GM12878 (cell line): ENCODE measurements around the gene TRIM69. TPM values are rescaled to one million over a fixed set of nuclear protein-coding genes. Genes with fewer than 3 reads are reported as not detected.

ENCODE experiments used
- ATAC-seq: fragments of 200-7000 bp; cut with Tn5 transposase; 3 replicates; pipeline ENCODE4 v1.9.1; 2020; ENCODE audit warnings: mild to moderate bottlenecking, moderate library complexity
- BruUV-seq: library from RNA; stranded (reverse); fragments of 400-500 nt; replicated peaks from 2 replicates; lab custom pipeline; 2021; lab: Mats Ljungman, UMichigan
- CTCF ChIA-PET: fragments of 300-600 bp; sonication (Branson Sonifier 250); formaldehyde crosslinking; extraction: SDS; loops from one replicate; lab custom pipeline; 2021; ENCODE audit warnings: inconsistent platforms; lab: Yijun Ruan, JAX
- POLR2A ChIA-PET: fragments of 350-600 bp; formaldehyde crosslinking; extraction: SDS; loops from one replicate; lab custom pipeline; 2021; ENCODE audit warnings: inconsistent platforms; lab: Charles Lee
- RAD21 ChIA-PET: fragments of 300-600 bp; sonication (Branson Sonifier 250); formaldehyde crosslinking; loops from one replicate; lab custom pipeline; 2023; ENCODE audit warnings: antibody characterized with exemption; ENCODE audit not compliant: unreplicated experiment; lab: Charles Lee
- SMC1A ChIA-PET: fragments of 300-600 bp; sonication (Branson Sonifier 250); formaldehyde crosslinking; loops from one replicate; lab custom pipeline; 2023; ENCODE audit not compliant: unreplicated experiment, uncharacterized antibody; lab: Charles Lee
- DNase-seq: peaks from one replicate; pipeline ENCODE4 v3.0.0-alpha.2; 2011; ENCODE audit warnings: low read depth, low spot score
- FAIRE-seq: peaks from 3 replicates; lab custom pipeline; 2011; peaks lifted over from hg19 to GRCh38; lab: Jason Lieb, UNC
- H2AFZ ChIP-seq: 2 replicates; pipeline ENCODE4 v1.6.0; 2011; ENCODE audit warnings: low read depth, low read length, control low read depth; ENCODE audit not compliant: control insufficient read depth
- H3K27ac ChIP-seq: 2 replicates; pipeline ENCODE4 v1.5.1; 2011; ENCODE audit warnings: control low read depth; ENCODE audit not compliant: control insufficient read depth, insufficient read depth
- H3K27me3 ChIP-seq, 2 experiments: replicated peaks in 1 of 2; 2 replicates each; pipeline versions ENCODE4 v1.6.0 to v1.6.1; 2011; ENCODE audit warnings: low read length in 1 of 2; ENCODE audit not compliant: control insufficient read depth in 2 of 2, insufficient read depth in 2 of 2
- H3K36me3 ChIP-seq, 2 experiments: 2 replicates each; pipeline ENCODE4 v1.5.1; 2011; ENCODE audit warnings: low read length in 1 of 2; ENCODE audit not compliant: control insufficient read depth in 2 of 2, insufficient read depth in 2 of 2
- H3K4me1 ChIP-seq: 2 replicates; pipeline ENCODE4 v1.6.1; 2011; ENCODE audit warnings: mild to moderate bottlenecking, low read length, moderate library complexity, mixed read lengths; ENCODE audit not compliant: control insufficient read depth, insufficient read depth
- H3K4me2 ChIP-seq: 2 replicates; pipeline ENCODE4 v1.6.0; 2011; ENCODE audit warnings: control low read depth; ENCODE audit not compliant: control insufficient read depth, insufficient read depth
- H3K4me3 ChIP-seq: fragments of 200-600 bp; sonication (generic); 2 replicates; pipeline ENCODE4 v1.5.1; 2016
- H3K79me2 ChIP-seq: 2 replicates; pipeline ENCODE4 v1.6.0; 2011; ENCODE audit warnings: low read length; ENCODE audit not compliant: control insufficient read depth, insufficient read depth
- H3K9ac ChIP-seq: 2 replicates; pipeline ENCODE4 v1.8.0; 2011; ENCODE audit warnings: low read length, control low read depth, mixed read lengths; ENCODE audit not compliant: control insufficient read depth, insufficient read depth
- H3K9me3 ChIP-seq: replicated peaks from 3 replicates; pipeline ENCODE4 v1.5.1; 2011; ENCODE audit warnings: mild to moderate bottlenecking, low read length; ENCODE audit not compliant: control insufficient read depth, insufficient read depth
- H4K20me1 ChIP-seq: 2 replicates; pipeline ENCODE4 v1.6.0; 2011; ENCODE audit not compliant: control insufficient read depth, insufficient read depth
- ATF7 ChIP-seq: fragments of 450-650 bp; IDR thresholded peaks from 2 replicates; pipeline ENCODE4 v1.6.1; 2016; ENCODE audit warnings: low read depth, mild to moderate bottlenecking
- BHLHE40 ChIP-seq, 2 experiments: fragments of 450-650 bp in 1 of 2; IDR thresholded peaks; 2 replicates each; pipeline ENCODE4 v1.6.1; 2011 to 2017; ENCODE audit warnings: low read depth in 2 of 2, borderline replicate concordance in 1 of 2, improper control_type of control experiment in 1 of 2, low read length in 1 of 2, mild to moderate bottlenecking in 1 of 2
- CHD1 ChIP-seq: IDR thresholded peaks from 2 replicates; pipeline ENCODE4 v1.6.1; 2012; ENCODE audit warnings: low read depth, low read length, improper control_type of control experiment
- ESRRA ChIP-seq: IDR thresholded peaks from 2 replicates; pipeline ENCODE4 v1.6.1; 2012; ENCODE audit warnings: mild to moderate bottlenecking, low read length, improper control_type of control experiment
- HDAC2 ChIP-seq: fragments of 200-600 bp; sonication (generic); IDR thresholded peaks from 2 replicates; pipeline ENCODE4 v1.6.1; 2017
- MYB ChIP-seq: fragments of 150-350 bp; IDR thresholded peaks from 2 replicates; pipeline ENCODE4 v1.6.1; 2014; ENCODE audit warnings: mild to moderate bottlenecking, low read depth, low read length, borderline replicate concordance
- NFXL1 ChIP-seq: fragments of 450-650 bp; IDR thresholded peaks from 2 replicates; pipeline ENCODE4 v1.6.1; 2017; ENCODE audit warnings: antibody characterized with exemption, mild to moderate bottlenecking, borderline replicate concordance
- SP1 ChIP-seq: IDR thresholded peaks from one replicate; pipeline ENCODE4 v1.6.1; 2011; ENCODE audit warnings: low read depth, low read length
- ZNF622 ChIP-seq: fragments of 450-650 bp; IDR thresholded peaks from 2 replicates; pipeline ENCODE4 v1.6.1; 2017; ENCODE audit warnings: mild to moderate bottlenecking, inconsistent platforms
- WGBS: methylation state at CpG from one replicate; pipeline ENCODE4 v1.1.6; 2016; ENCODE audit warnings: low lambda C conversion rate; ENCODE audit not compliant: insufficient replicate concordance, insufficient coverage; ENCODE audit errors: missing lambda C conversion rate; 5-methylcytosine and 5-hydroxymethylcytosine counted together
- in situ Hi-C: fragments of 300-500 bp; cut with MboI; formaldehyde crosslinking; loops from 9 replicates; pipeline ENCODE4 v1.14.3; 2018; ENCODE audit warnings: mixed read lengths
- intact Hi-C: fragments of 100-400 bp; cut with micrococcal nuclease; formaldehyde crosslinking; loops from one replicate; pipeline ENCODE4 v1.14.2; 2022; ENCODE audit not compliant: unreplicated experiment
- polyA plus RNA-seq, 11 experiments: library from polyadenylated mRNA; depleted of rRNA in 4 of 11; unstranded in 6 of 11; stranded (reverse) in 5 of 11; fragments of >200 nt; fragmentation: Nextera tagmentation in 4 of 11; fragmentation: Illumina TruSeq in 1 of 11; extraction: Ambion mirVana in 4 of 11; extraction: Trizol in 1 of 11; gene quantifications; 1 replicate in 1 of 11; 2 replicates in 10 of 11; pipeline versions ENCODE4 v1.2.1 to v1.2.3, GENCODE V29; 2011 to 2016; ENCODE audit warnings: inconsistent platforms in 2 of 11, missing spikeins in 2 of 11, low read depth in 1 of 11
- total RNA-seq, 4 experiments: library from RNA; depleted of rRNA in 3 of 4; stranded (reverse); fragments of >200 nt in 3 of 4; fragmentation: Illumina TruSeq in 1 of 4; extraction: Trizol in 1 of 4; gene quantifications; 2 replicates each; pipeline versions ENCODE4 v1.2.1 to v1.2.3, GENCODE V29; 2013 to 2021
- TF ChIP-seq, protein P1 (sequence below): fragments of 450-650 bp; IDR thresholded peaks from 2 replicates; pipeline ENCODE4 v1.6.1; 2017; ENCODE audit warnings: low read depth, mild to moderate bottlenecking, moderate library complexity
- TF ChIP-seq, protein P2 (sequence below): fragments of 450-650 bp; IDR thresholded peaks from 2 replicates; pipeline ENCODE4 v1.6.1; 2014; ENCODE audit warnings: mild to moderate bottlenecking

The TRIM69 gene
- total and polyA plus RNA-seq, 10 of the 15 experiments (the other 5 are each of a cell fraction or from before 2014, with no cell fraction given): 11.2 to 52.7 (median 37.8) TPM

DNA sequence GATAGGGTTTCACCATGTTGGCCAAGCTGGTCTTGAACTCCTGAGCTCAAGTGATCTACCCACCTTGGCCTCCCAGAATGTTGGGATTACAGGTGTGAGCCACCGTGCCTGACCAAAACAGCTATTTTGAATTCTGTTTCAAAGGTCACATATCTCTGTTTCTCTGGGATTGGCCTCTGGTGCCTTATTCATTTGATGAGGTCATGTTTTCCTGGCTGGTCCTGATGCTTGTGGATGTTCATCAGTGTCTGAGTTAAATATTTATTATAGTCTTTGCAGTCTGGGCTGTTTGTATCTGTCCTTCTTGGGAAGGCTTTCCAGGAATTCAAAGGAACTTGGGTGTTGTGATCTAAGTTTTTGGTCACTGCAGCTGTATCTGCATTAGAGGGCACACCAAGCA, 30.3 kb upstream of the TRIM69 start:
- no peaks in the 10 kb centered on the region for H4K20me1 ChIP-seq
- H2AFZ ChIP-seq: no peak overlapping the region
- intact Hi-C loops (no loop called here), in situ Hi-C loops (no loop called here)
- ChIA-PET POLR2A (interaction anchor here (2.0 to 24.8 kb wide), 2 partner anchors 8 to 26 kb away, joined by 6 to 718 read pairs; partner anchors contain the start of gene TRIM69), CTCF (interaction anchor here (0.7 to 14.3 kb wide), 8 partner anchors 10 to 458 kb away, joined by 3 to 278 read pairs (median 4); partner anchors contain the start of genes SORD, SPG11 and TRIM69), RAD21 (interaction anchor here (14.2 to 18.4 kb wide), 2 partner anchors 23 to 39 kb away, joined by 231 to 653 read pairs; partner anchors contain the start of genes SPG11 and TRIM69), SMC1A (interaction anchor here (0.7 to 19.0 kb wide), 7 partner anchors 15 to 121 kb away, joined by 3 to 637 read pairs (median 3); partner anchors contain the start of genes SPG11 and TRIM69)
- ATAC-seq (no peak), DNase-seq (no peak), FAIRE-seq (no peak)
- no TSS peak for BruUV-seq
- no peak for TF ChIP-seq ESRRA
- TF ChIP-seq ATF7: no peak
- H3K27ac ChIP-seq: no peak overlapping the region
- peaks cover 5% of the 10 kb centered on the region; the same call in 1 of the 3 replicates for H3K9me3 ChIP-seq
- H3K4me1 ChIP-seq: no peaks in the 10 kb centered on the region
- no peak overlapping the region for H3K4me3 ChIP-seq
- H3K4me2 ChIP-seq: no peak overlapping the region
- H3K79me2 ChIP-seq: peaks cover 24% of the 10 kb centered on the region
- H3K27me3 ChIP-seq: no peaks in the 10 kb centered on the region
- peaks cover 0 to 2% of the 10 kb centered on the region in 2 experiments; a peak in 1 of 4 replicates for H3K36me3 ChIP-seq
- 100% methylated on average over 1 of the region's 1 CpG for WGBS
- no peak overlapping the region for H3K9ac ChIP-seq

- ChIA-PET CTCF (interaction anchor here (1.1 to 14.3 kb wide), 5 partner anchors 15 to 42 kb away, joined by 3 to 278 read pairs (median 4); partner anchors contain the start of genes SPG11 and TRIM69), POLR2A (interaction anchor here (2.0 to 24.8 kb wide), 2 partner anchors 9 to 26 kb away, joined by 6 to 718 read pairs; partner anchors contain the start of gene TRIM69), RAD21 (interaction anchor here (1.0 to 18.4 kb wide), 3 partner anchors 23 to 40 kb away, joined by 3 to 653 read pairs (median 231); partner anchors contain the start of genes SPG11 and TRIM69), SMC1A (interaction anchor here (1.2 to 19.0 kb wide), 4 partner anchors 23 to 41 kb away, joined by 3 to 637 read pairs (median 63); partner anchors contain the start of genes SPG11 and TRIM69)
- in situ Hi-C loops: no loop called here
- H3K9me3 ChIP-seq: peaks cover 5% of the 10 kb centered on the region; the same call in 1 of the 3 replicates
- no peak for FAIRE-seq
- H4K20me1 ChIP-seq: no peaks in the 10 kb centered on the region
- no peak overlapping the region for H2AFZ ChIP-seq
- H3K9ac ChIP-seq: no peak overlapping the region
- no peak overlapping the region for H3K4me2 ChIP-seq
- no peak overlapping the region for H3K27ac ChIP-seq
- BruUV-seq: no TSS peak
- no peak for ATAC-seq
- intact Hi-C loops: no loop called here
- H3K79me2 ChIP-seq: peaks cover 27% of the 10 kb centered on the region
- H3K36me3 ChIP-seq: peaks cover 0 to 2% of the 10 kb centered on the region in 2 experiments; a peak in 1 of 4 replicates
- no peaks in the 10 kb centered on the region for H3K27me3 ChIP-seq
- H3K4me1 ChIP-seq: no peaks in the 10 kb centered on the region
- DNase-seq: no peak
- whole genome bisulfite sequencing: 96% methylated on average over 2 of the region's 2 CpGs
- H3K4me3 ChIP-seq: no peak overlapping the region
- no peak for TF ChIP-seq SP1
- no peak for TF ChIP-seq ZNF622
- TF ChIP-seq CHD1: no peak
- TF ChIP-seq, protein P1, sequence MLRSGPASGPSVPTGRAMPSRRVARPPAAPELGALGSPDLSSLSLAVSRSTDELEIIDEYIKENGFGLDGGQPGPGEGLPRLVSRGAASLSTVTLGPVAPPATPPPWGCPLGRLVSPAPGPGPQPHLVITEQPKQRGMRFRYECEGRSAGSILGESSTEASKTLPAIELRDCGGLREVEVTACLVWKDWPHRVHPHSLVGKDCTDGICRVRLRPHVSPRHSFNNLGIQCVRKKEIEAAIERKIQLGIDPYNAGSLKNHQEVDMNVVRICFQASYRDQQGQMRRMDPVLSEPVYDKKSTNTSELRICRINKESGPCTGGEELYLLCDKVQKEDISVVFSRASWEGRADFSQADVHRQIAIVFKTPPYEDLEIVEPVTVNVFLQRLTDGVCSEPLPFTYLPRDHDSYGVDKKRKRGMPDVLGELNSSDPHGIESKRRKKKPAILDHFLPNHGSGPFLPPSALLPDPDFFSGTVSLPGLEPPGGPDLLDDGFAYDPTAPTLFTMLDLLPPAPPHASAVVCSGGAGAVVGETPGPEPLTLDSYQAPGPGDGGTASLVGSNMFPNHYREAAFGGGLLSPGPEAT: no peak
- TF ChIP-seq, protein P2, sequence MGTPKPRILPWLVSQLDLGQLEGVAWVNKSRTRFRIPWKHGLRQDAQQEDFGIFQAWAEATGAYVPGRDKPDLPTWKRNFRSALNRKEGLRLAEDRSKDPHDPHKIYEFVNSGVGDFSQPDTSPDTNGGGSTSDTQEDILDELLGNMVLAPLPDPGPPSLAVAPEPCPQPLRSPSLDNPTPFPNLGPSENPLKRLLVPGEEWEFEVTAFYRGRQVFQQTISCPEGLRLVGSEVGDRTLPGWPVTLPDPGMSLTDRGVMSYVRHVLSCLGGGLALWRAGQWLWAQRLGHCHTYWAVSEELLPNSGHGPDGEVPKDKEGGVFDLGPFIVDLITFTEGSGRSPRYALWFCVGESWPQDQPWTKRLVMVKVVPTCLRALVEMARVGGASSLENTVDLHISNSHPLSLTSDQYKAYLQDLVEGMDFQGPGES: no peak
- TF ChIP-seq HDAC2: no peak
- no peak for TF ChIP-seq NFXL1
- no peak for TF ChIP-seq MYB
- no peak for TF ChIP-seq BHLHE40 (IDR thresholded peaks at IDR 0.05; ENCODE audit: borderline replicate concordance in 1 of 2, low read depth in 2 of 2, low read length in 1 of 2)
Observed at GRCh38 chr15:44706401-44706800, 29.9 kb upstream of the TRIM69 start.
